ENCODE data around the gene LYRM2.

Gene LYRM2

DNA sequence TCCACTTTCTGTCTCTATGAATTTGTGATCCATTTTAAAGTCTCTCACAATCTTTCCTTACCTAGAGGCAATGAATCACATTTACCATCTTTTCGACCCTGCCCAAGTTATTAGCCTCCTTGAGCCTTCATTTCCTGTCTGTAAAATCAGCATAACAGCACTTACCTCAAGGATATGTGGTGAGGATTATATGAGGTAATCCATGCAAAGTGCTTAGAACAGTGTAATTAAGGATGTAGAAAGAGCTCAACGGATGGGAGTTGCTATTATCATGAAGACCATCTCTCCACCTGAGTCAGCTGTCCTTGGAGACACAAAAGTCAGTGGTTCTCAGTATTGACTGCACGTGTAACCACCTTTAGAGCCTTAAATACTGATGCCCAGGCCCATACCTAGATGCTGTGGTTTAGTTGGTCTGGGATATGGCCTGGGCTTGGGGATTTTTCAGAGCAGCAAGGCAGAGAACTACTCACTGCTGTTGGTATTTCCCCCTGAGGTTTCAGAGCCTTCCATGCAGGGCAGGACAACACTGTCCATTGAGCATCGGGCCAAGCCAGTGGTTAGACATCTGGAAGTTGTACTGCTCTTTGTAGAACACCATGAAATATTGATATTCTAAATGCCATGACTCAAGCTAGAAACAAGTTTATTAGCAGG is 55.8 kb downstream of the LYRM2 start:
- no peak overlapping the region for H3K27ac ChIP-seq (ENCODE audit: low read length)
- H3F3A ChIP-seq (ENCODE audit: insufficient read depth, low read length) = no peaks in the 10 kb centered on the region
- H3K9me2 ChIP-seq (replicated peaks; ENCODE audit: insufficient read depth, low read length) = no peaks in the 10 kb centered on the region
- no peaks in the 10 kb centered on the region for H3K36me3 ChIP-seq (replicated peaks; ENCODE audit: insufficient read depth, low read length)
- no peak overlapping the region for H3K9ac ChIP-seq (ENCODE audit: low read length)
- no peaks in the 10 kb centered on the region for H3K9me3 ChIP-seq (replicated peaks; ENCODE audit: insufficient read depth, low read length)
- H3K79me2 ChIP-seq (ENCODE audit: low read length) = no peaks in the 10 kb centered on the region
- H3K4me2 ChIP-seq (ENCODE audit: low read depth, low read length) = no peak overlapping the region
- no peaks in the 10 kb centered on the region for H3K27me3 ChIP-seq (replicated peaks; ENCODE audit: insufficient read depth, low read length)
- H3K4me1 ChIP-seq (ENCODE audit: low read length) = no peaks in the 10 kb centered on the region
- no peak overlapping the region for H2AFZ ChIP-seq (ENCODE audit: low read length)
- no peak overlapping the region for H3K4me3 ChIP-seq (ENCODE audit: low read length)
- TF ChIP-seq, protein P1, sequence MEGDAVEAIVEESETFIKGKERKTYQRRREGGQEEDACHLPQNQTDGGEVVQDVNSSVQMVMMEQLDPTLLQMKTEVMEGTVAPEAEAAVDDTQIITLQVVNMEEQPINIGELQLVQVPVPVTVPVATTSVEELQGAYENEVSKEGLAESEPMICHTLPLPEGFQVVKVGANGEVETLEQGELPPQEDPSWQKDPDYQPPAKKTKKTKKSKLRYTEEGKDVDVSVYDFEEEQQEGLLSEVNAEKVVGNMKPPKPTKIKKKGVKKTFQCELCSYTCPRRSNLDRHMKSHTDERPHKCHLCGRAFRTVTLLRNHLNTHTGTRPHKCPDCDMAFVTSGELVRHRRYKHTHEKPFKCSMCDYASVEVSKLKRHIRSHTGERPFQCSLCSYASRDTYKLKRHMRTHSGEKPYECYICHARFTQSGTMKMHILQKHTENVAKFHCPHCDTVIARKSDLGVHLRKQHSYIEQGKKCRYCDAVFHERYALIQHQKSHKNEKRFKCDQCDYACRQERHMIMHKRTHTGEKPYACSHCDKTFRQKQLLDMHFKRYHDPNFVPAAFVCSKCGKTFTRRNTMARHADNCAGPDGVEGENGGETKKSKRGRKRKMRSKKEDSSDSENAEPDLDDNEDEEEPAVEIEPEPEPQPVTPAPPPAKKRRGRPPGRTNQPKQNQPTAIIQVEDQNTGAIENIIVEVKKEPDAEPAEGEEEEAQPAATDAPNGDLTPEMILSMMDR (IDR thresholded peaks at IDR 0.05; ENCODE audit: low read length) = no peak
- no peak for TF ChIP-seq EZH2 (optimal IDR thresholded peaks at IDR 0.05; ENCODE audit: low read depth, low read length)
- TF ChIP-seq EZH2phosphoT487 (IDR thresholded peaks at IDR 0.05; ENCODE audit: low read length) = no peak
- no peak for DNase-seq
- H4K20me1 ChIP-seq (ENCODE audit: insufficient read depth, low read length) = no peaks in the 10 kb centered on the region

DNA sequence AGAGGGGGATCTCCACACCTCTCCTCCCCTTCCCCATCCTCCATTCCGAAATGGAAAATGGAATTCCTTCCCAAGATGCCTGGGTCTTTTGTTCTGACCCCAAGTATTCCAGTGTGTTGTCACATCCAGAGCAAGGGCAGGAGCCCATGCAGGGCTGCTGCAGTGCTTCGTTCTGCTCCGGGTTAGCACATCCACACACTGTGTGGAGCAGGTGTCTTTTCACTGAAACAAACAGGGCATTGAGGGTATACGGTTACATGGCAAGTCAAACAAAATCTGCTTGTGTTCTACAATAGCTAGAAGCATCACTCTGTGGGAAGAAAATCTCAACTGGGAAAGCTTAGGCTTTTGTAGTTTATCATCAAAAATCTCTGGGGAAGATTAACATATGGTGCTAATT is 56.9 kb downstream of the LYRM2 start:
- Histone ChIP-seq H3K4me2 (ENCODE audit: low read depth, low read length) (no peak overlapping the region), H3K79me2 (ENCODE audit: low read length) (no peaks in the 10 kb centered on the region), H3K4me3 (ENCODE audit: low read length) (no peak overlapping the region), H3K27ac (ENCODE audit: low read length) (no peak overlapping the region), H3K9me2 (replicated peaks; ENCODE audit: insufficient read depth, low read length) (no peaks in the 10 kb centered on the region), H4K20me1 (ENCODE audit: insufficient read depth, low read length) (no peaks in the 10 kb centered on the region), H3F3A (ENCODE audit: insufficient read depth, low read length) (no peaks in the 10 kb centered on the region), H2AFZ (ENCODE audit: low read length) (no peak overlapping the region), H3K9me3 (replicated peaks; ENCODE audit: insufficient read depth, low read length) (no peaks in the 10 kb centered on the region), H3K36me3 (replicated peaks; ENCODE audit: insufficient read depth, low read length) (no peaks in the 10 kb centered on the region), H3K27me3 (replicated peaks; ENCODE audit: insufficient read depth, low read length) (no peaks in the 10 kb centered on the region), H3K9ac (ENCODE audit: low read length) (no peak overlapping the region), H3K4me1 (ENCODE audit: low read length) (no peaks in the 10 kb centered on the region)
- DNase-seq = no peak
- TF ChIP-seq EZH2 (optimal IDR thresholded peaks at IDR 0.05; ENCODE audit: low read depth, low read length) (no peak), EZH2phosphoT487 (IDR thresholded peaks at IDR 0.05; ENCODE audit: low read length) (no peak)
- TF ChIP-seq, protein P1 (IDR thresholded peaks at IDR 0.05; ENCODE audit: low read length) = no peak

DNA sequence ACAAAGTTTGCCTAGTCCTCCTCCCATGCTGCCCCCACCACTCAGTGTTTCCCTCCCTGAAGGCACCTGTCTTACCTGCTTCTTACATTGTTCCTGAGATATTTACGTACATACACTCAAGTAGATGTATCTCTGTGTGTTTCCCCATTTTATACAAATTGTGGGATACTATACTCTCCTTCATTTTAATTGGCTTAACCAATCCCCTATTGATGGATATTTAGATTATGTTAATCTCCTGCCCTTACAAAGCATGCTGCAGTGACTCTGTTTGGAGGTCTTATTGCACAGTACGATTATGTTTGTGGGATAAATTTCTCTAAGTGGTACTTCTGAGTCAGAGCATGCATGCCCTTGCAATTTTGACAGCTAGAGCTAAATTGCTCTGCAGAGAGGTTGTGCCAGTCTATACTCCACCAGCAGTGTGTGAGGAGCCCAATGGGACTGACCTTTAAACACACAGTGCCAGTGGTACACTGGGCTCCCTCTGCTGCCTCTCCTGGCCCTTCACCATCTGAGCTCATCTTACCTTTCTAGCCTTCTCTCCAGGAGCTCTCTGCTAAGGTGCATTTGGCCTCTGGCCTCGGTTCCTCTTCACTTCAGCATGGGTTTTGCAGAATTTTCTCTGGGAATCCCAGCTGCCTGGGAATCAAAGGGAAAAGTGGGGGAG is 57.4 kb downstream of the LYRM2 start:
- H3K27me3 ChIP-seq (replicated peaks; ENCODE audit: insufficient read depth, low read length) = no peaks in the 10 kb centered on the region
- H3K4me1 ChIP-seq (ENCODE audit: low read length) = no peaks in the 10 kb centered on the region
- no peak for TF ChIP-seq EZH2phosphoT487 (IDR thresholded peaks at IDR 0.05; ENCODE audit: low read length)
- TF ChIP-seq, protein P1 (IDR thresholded peaks at IDR 0.05; ENCODE audit: low read length) = no peak
- TF ChIP-seq EZH2 (optimal IDR thresholded peaks at IDR 0.05; ENCODE audit: low read depth, low read length) = no peak
- no peaks in the 10 kb centered on the region for H3K79me2 ChIP-seq (ENCODE audit: low read length)
- no peak overlapping the region for H3K27ac ChIP-seq (ENCODE audit: low read length)
- no peaks in the 10 kb centered on the region for H4K20me1 ChIP-seq (ENCODE audit: insufficient read depth, low read length)
- H3K36me3 ChIP-seq (replicated peaks; ENCODE audit: insufficient read depth, low read length) = no peaks in the 10 kb centered on the region
- no peaks in the 10 kb centered on the region for H3F3A ChIP-seq (ENCODE audit: insufficient read depth, low read length)
- no peak overlapping the region for H3K4me3 ChIP-seq (ENCODE audit: low read length)
- H3K9me3 ChIP-seq (replicated peaks; ENCODE audit: insufficient read depth, low read length) = no peaks in the 10 kb centered on the region
- H3K9ac ChIP-seq (ENCODE audit: low read length) = no peak overlapping the region
- DNase-seq = no peak
- H2AFZ ChIP-seq (ENCODE audit: low read length) = no peak overlapping the region
- H3K4me2 ChIP-seq (ENCODE audit: low read depth, low read length) = no peak overlapping the region
- no peaks in the 10 kb centered on the region for H3K9me2 ChIP-seq (replicated peaks; ENCODE audit: insufficient read depth, low read length)

Measured in MM.1S (cell line).